Sigmoid colon (tissue), 7 donors: Measurements from ENCODE around the gene USP40. TPM values are rescaled to one million over a fixed set of nuclear protein-coding genes. Genes with fewer than 3 reads are reported as not detected.

Experiments used
- DNase-seq: peaks from one replicate; pipeline ENCODE4 v3.0.0-alpha.2; 2019
- H3K27ac ChIP-seq, 4 donors: fragments of 200-600 bp; sonication (generic); one replicate each; pipeline ENCODE4 v1.5.1; 2016 to 2019; ENCODE audit warnings: mild to moderate bottlenecking in 1 of 4
- H3K27me3 ChIP-seq, 3 donors: fragments of 200-600 bp; sonication (generic); one replicate each; pipeline ENCODE4 v1.5.1; 2019; ENCODE audit warnings: mild to moderate bottlenecking in 1 of 3
- H3K36me3 ChIP-seq, 4 donors: fragments of 200-600 bp; sonication (generic); one replicate each; pipeline ENCODE4 v1.5.1; 2016 to 2019
- H3K4me1 ChIP-seq, 4 donors: fragments of 200-600 bp; sonication (generic); one replicate each; pipeline ENCODE4 v1.5.1; 2017 to 2019
- H3K4me3 ChIP-seq, 4 donors: fragments of 200-600 bp; sonication (generic); one replicate each; pipeline ENCODE4 v1.5.1; 2017 to 2019; ENCODE audit warnings: mild to moderate bottlenecking in 2 of 4, moderate library complexity in 1 of 4
- H3K9me3 ChIP-seq, 4 donors: fragments of 200-600 bp in 3 of 4; sonication (generic) in 3 of 4; one replicate each; pipeline versions ENCODE4 v1.5.1 to v1.6.1; 2013 to 2019
- CTCF ChIP-seq, 4 experiments: fragments of 450-650 bp in 3 of 4; fragments of 200-600 bp in 1 of 4; IDR thresholded peaks; one replicate each; pipeline ENCODE4 v1.5.1; 2016 to 2019; ENCODE audit warnings: antibody characterized with exemption in 4 of 4, mild to moderate bottlenecking in 3 of 4, moderate library complexity in 2 of 4
- EP300 ChIP-seq, 4 donors: sonication (generic); formaldehyde crosslinking; IDR thresholded peaks; one replicate each; pipeline ENCODE4 v1.6.1; 2017; ENCODE audit warnings: antibody characterized with exemption in 4 of 4
- POLR2A ChIP-seq, 2 donors: fragments of 450-650 bp; IDR thresholded peaks; one replicate each; pipeline ENCODE4 v1.6.1; 2016; ENCODE audit warnings: antibody characterized with exemption in 2 of 2, mild to moderate bottlenecking in 2 of 2, moderate library complexity in 2 of 2
- POLR2AphosphoS5 ChIP-seq, 4 donors: sonication (generic); formaldehyde crosslinking; IDR thresholded peaks; one replicate each; pipeline ENCODE4 v1.6.1; 2017; ENCODE audit warnings: antibody characterized with exemption in 4 of 4
- WGBS, 2 donors: extraction: QIAGEN DNeasy Blood & Tissue Kit; methylation state at CpG; one replicate each; pipeline ENCODE4 v1.1.7; 2013; 5-methylcytosine and 5-hydroxymethylcytosine counted together
- intact Hi-C: fragments of 100-400 bp; cut with DNase I; formaldehyde crosslinking; loops from one replicate; pipeline ENCODE4 v1.15.1; 2023
- polyA plus RNA-seq, 3 donors: library from polyadenylated mRNA; stranded (reverse); fragments of 200-250 nt; gene quantifications; one replicate each; pipeline ENCODE4 v1.2.3, GENCODE V29; 2013
- total RNA-seq, 4 donors: library from RNA; depleted of rRNA; stranded (reverse); fragments of >200 nt; gene quantifications; one replicate each; pipeline ENCODE4 v1.1.0, GENCODE V29; 2016
- donor health status: healthy with polysubstance abuse.
- donor health status: Bipolar disorder and iron deficiency.
- donor health status: healthy.

Gene USP40
- total and polyA plus RNA-seq, 7 donors: 9.6 to 34.5 (median 23.4) TPM

GRCh38 chr2:233442028-233442310 lies 124.6 kb downstream of the USP40 start:
- WGBS, 2 donors: 77 to 87% methylated on average over 4 of the region's 4 CpGs

GRCh38 chr2:233441161-233442027 lies 125.2 kb downstream of the USP40 start:
- intact Hi-C loops: loop anchor here (5.0 to 10.0 kb wide), 2 partner anchors 189 to 837 kb away; partner anchors contain the start of gene ATG16L1
- H3K27ac ChIP-seq: no peak overlapping the region
- no peak overlapping the region for H3K4me3 ChIP-seq
- peaks cover 5 to 79% (median 15%) of the 10 kb centered on the region in 4 donors for H3K36me3 ChIP-seq
- no peak for TF ChIP-seq POLR2AphosphoS5 (IDR thresholded peaks at IDR 0.05)
- no peak for TF ChIP-seq EP300 (IDR thresholded peaks at IDR 0.05)
- no peak for TF ChIP-seq POLR2A (IDR thresholded peaks at IDR 0.05)
- no peak for TF ChIP-seq CTCF (IDR thresholded peaks at IDR 0.05)
- H3K9me3 ChIP-seq: no peaks in the 10 kb centered on the region
- WGBS, 2 donors: 94 to 95% methylated on average over 26 of the region's 26 CpGs
- H3K4me1 ChIP-seq: peaks cover 0 to 7% (median 1%) of the 10 kb centered on the region in 4 donors
- no peaks in the 10 kb centered on the region for H3K27me3 ChIP-seq
- peak; percentile 63 for DNase-seq

More at GRCh38 chr2:233442028-233442310, 124.6 kb downstream of the USP40 start:
- DNase-seq: peak; percentile 33
- peaks cover 5 to 79% (median 15%) of the 10 kb centered on the region in 4 donors for H3K36me3 ChIP-seq
- peaks cover 0 to 7% (median 1%) of the 10 kb centered on the region in 4 donors for H3K4me1 ChIP-seq
- no peak overlapping the region for H3K27ac ChIP-seq
- no peaks in the 10 kb centered on the region for H3K27me3 ChIP-seq
- intact Hi-C loops: loop anchor here (5.0 to 10.0 kb wide), 2 partner anchors 190 to 837 kb away; partner anchors contain the start of gene ATG16L1
- no peak for TF ChIP-seq POLR2AphosphoS5 (IDR thresholded peaks at IDR 0.05)
- no peak for TF ChIP-seq CTCF (IDR thresholded peaks at IDR 0.05)
- TF ChIP-seq EP300 (IDR thresholded peaks at IDR 0.05): no peak
- TF ChIP-seq POLR2A (IDR thresholded peaks at IDR 0.05): no peak
- H3K9me3 ChIP-seq: no peaks in the 10 kb centered on the region
- no peak overlapping the region for H3K4me3 ChIP-seq

- H3K4me1 ChIP-seq: peaks cover 0 to 7% (median 1%) of the 10 kb centered on the region in 4 donors
- WGBS, 2 donors: 85 to 93% methylated on average over 9 of the region's 9 CpGs
- no peaks in the 10 kb centered on the region for H3K27me3 ChIP-seq
- H3K27ac ChIP-seq: no peak overlapping the region
- no peaks in the 10 kb centered on the region for H3K9me3 ChIP-seq
- DNase-seq: peak; percentile 52
- TF ChIP-seq POLR2A (IDR thresholded peaks at IDR 0.05): no peak
- no peak for TF ChIP-seq POLR2AphosphoS5 (IDR thresholded peaks at IDR 0.05)
- TF ChIP-seq CTCF (IDR thresholded peaks at IDR 0.05): no peak
- TF ChIP-seq EP300 (IDR thresholded peaks at IDR 0.05): no peak
- intact Hi-C loops: loop anchor here (5.0 to 10.0 kb wide), 2 partner anchors 188 to 836 kb away; partner anchors contain the start of gene ATG16L1
- no peak overlapping the region for H3K4me3 ChIP-seq
- H3K36me3 ChIP-seq: peaks cover 5 to 79% (median 18%) of the 10 kb centered on the region in 4 donors
These were observed 125.9 kb downstream of the USP40 start for GRCh38 chr2:233440714-233441113.

- intact Hi-C loops: loop anchor here (5.0 to 10.0 kb wide), 2 partner anchors 188 to 836 kb away; partner anchors contain the start of gene ATG16L1
- no peak for TF ChIP-seq CTCF (IDR thresholded peaks at IDR 0.05)
- TF ChIP-seq POLR2AphosphoS5 (IDR thresholded peaks at IDR 0.05): no peak
- no peak for TF ChIP-seq POLR2A (IDR thresholded peaks at IDR 0.05)
- no peak for TF ChIP-seq EP300 (IDR thresholded peaks at IDR 0.05)
- H3K9me3 ChIP-seq: no peaks in the 10 kb centered on the region
- peaks cover 0 to 7% (median 1%) of the 10 kb centered on the region in 4 donors for H3K4me1 ChIP-seq
- H3K27ac ChIP-seq: no peak overlapping the region
- 93 to 97% methylated on average over 17 of the region's 17 CpGs for WGBS, 2 donors
- DNase-seq: peak; percentile 58
- no peaks in the 10 kb centered on the region for H3K27me3 ChIP-seq
- H3K4me3 ChIP-seq: no peak overlapping the region
- H3K36me3 ChIP-seq: peaks cover 5 to 79% (median 18%) of the 10 kb centered on the region in 4 donors
These were observed 126.3 kb downstream of the USP40 start for GRCh38 chr2:233440314-233440713.
